ENCODE results near the gene AP5S1. TPM values are rescaled to one million over a fixed set of nuclear protein-coding genes. Genes with fewer than 3 reads are reported as not detected.

Gene AP5S1
- total and polyA plus RNA-seq, 2 of the 4 experiments (the other 2 are of a cell fraction): 10.1 to 11.7 TPM

DNA sequence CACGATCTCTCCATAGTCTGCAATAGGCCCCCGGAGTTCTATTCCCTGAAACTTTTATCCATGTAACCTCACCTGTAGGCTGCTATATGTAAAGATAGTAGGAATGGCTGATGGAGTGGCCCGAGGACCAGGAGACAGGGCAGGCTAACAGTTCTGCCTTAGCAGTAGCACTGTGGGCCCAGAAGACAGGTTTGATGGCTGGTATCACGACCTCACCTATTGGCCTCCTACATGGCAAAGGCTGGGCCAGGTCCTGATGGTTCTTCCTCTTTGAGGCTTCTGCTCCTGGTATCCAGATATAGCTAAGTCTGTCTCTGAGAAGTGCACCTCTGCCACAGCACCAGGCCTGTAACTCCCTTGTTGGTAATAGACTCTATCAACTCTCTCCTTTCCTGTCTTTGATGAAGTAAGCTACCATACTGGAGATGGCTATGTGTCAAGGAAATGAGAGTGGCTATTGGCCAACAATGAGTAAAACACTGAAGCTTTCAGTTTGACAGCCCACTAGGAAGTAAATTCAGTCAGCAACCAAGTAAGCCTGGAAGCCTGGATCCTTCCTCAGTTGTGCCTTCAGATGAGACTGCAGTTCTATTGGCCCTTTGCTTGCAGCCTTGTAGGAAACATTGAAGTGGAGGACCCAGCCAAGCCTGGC lies 44.8 kb upstream of the AP5S1 start:
- no peaks in the 10 kb centered on the region for H3K79me1 ChIP-seq (ENCODE audit: low read depth in 1 of 2, low read length in 2 of 2)
- no peak overlapping the region for H2AK5ac ChIP-seq (ENCODE audit: low read depth, low read length)
- ChIA-PET CTCF (no interaction called here), POLR2A (ENCODE audit: unreplicated experiment) (no interaction called here)
- no peak overlapping the region for H3K56ac ChIP-seq (ENCODE audit: extremely low read depth, insufficient read depth, low read length)
- no peak overlapping the region for H3K4ac ChIP-seq (ENCODE audit: low read depth, low read length)
- H3K4me1 ChIP-seq (ENCODE audit: control insufficient read depth, insufficient read depth, low read length): peaks cover 4% of the 10 kb centered on the region; the same call in 1 of the 2 replicates
- no peak overlapping the region for H3K14ac ChIP-seq (replicated peaks; ENCODE audit: low read depth, low read length)
- no peak overlapping the region for H3K23ac ChIP-seq (ENCODE audit: low read depth, low read length)
- no peak for ATAC-seq (ENCODE audit: low read depth)
- WGBS, 2 experiments (ENCODE audit: extremely low coverage in 2 of 2, insufficient read length in 1 of 2): 43% methylated on average over 1 of the region's 4 CpGs; no CpG with 5 or more reads in 1 of the 2 experiments
- no peak overlapping the region for H3K18ac ChIP-seq (ENCODE audit: low read depth, low read length)
- H3K36me3 ChIP-seq (ENCODE audit: control insufficient read depth, insufficient read depth, low read length): no peaks in the 10 kb centered on the region
- H2BK15ac ChIP-seq (ENCODE audit: low read depth, low read length): no peak overlapping the region
- peaks cover 7% of the 10 kb centered on the region; the same call in 1 of the 2 replicates for H3K9me1 ChIP-seq (ENCODE audit: insufficient read depth, low read length)
- intact Hi-C loops (cut with micrococcal nuclease) (no loop called here), dilution Hi-C loops (cut with HindIII; ENCODE audit: low sequenced_read_pairs, unreplicated experiment) (no loop called here), in situ Hi-C loops (cut with MboI; ENCODE audit: low sequenced_read_pairs) (no loop called here)
- H3K4me3 ChIP-seq (ENCODE audit: insufficient read depth, low read depth, low read length): no peak overlapping the region
- no peak overlapping the region for H3K4me2 ChIP-seq (ENCODE audit: low read depth, low read length)
- no peak overlapping the region for H2BK20ac ChIP-seq (ENCODE audit: low read depth, low read length)
- H4K5ac ChIP-seq (ENCODE audit: low read depth, low read length): no peak overlapping the region
- no peak overlapping the region for H3K27ac ChIP-seq (ENCODE audit: insufficient read depth, low read length)
- DNase-seq: no peak
- no peaks in the 10 kb centered on the region for H3K9me3 ChIP-seq (ENCODE audit: control insufficient read depth, insufficient read depth, low read length)
- H2AFZ ChIP-seq (replicated peaks; ENCODE audit: low read length, poor library complexity): no peak overlapping the region
- no peak overlapping the region for H2BK120ac ChIP-seq (ENCODE audit: low read depth, low read length)
- no peak overlapping the region for H3K9ac ChIP-seq (ENCODE audit: low read depth, low read length)
- BruUV-seq (replicated peaks): no TSS peak
- TF ChIP-seq, protein P1, sequence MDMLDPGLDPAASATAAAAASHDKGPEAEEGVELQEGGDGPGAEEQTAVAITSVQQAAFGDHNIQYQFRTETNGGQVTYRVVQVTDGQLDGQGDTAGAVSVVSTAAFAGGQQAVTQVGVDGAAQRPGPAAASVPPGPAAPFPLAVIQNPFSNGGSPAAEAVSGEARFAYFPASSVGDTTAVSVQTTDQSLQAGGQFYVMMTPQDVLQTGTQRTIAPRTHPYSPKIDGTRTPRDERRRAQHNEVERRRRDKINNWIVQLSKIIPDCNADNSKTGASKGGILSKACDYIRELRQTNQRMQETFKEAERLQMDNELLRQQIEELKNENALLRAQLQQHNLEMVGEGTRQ (IDR thresholded peaks at IDR 0.05; ENCODE audit: low read depth, low read length): no peak
- TF ChIP-seq BHLHE40 (IDR thresholded peaks at IDR 0.05; ENCODE audit: low read depth, low read length) (no peak), SMC3 (IDR thresholded peaks at IDR 0.05; ENCODE audit: low read depth, low read length) (no peak), RCOR1 (IDR thresholded peaks at IDR 0.05; ENCODE audit: insufficient replicate concordance, low read length) (no peak), MXI1 (IDR thresholded peaks at IDR 0.05; ENCODE audit: borderline replicate concordance, low read depth, low read length) (no peak), FOS (IDR thresholded peaks at IDR 0.05; ENCODE audit: low read depth, low read length) (no peak), MAZ (IDR thresholded peaks at IDR 0.05; ENCODE audit: borderline replicate concordance, low read depth, low read length) (no peak), POLR2A (IDR thresholded peaks at IDR 0.05; ENCODE audit: low read depth, low read length) (no peak), MAFK (IDR thresholded peaks at IDR 0.05; ENCODE audit: low read depth, low read length) (no peak), CHD1 (IDR thresholded peaks at IDR 0.05; ENCODE audit: low read depth, low read length) (no peak), CEBPB (IDR thresholded peaks at IDR 0.05; ENCODE audit: low read depth, low read length) (no peak), RAD21 (IDR thresholded peaks at IDR 0.05; ENCODE audit: low read length) (no peak), NFE2L2 (IDR thresholded peaks at IDR 0.05; ENCODE audit: low read depth, low read length) (no peak), RFX5 (IDR thresholded peaks at IDR 0.05; ENCODE audit: low read depth, low read length) (no peak)
- TF ChIP-seq, protein P2, sequence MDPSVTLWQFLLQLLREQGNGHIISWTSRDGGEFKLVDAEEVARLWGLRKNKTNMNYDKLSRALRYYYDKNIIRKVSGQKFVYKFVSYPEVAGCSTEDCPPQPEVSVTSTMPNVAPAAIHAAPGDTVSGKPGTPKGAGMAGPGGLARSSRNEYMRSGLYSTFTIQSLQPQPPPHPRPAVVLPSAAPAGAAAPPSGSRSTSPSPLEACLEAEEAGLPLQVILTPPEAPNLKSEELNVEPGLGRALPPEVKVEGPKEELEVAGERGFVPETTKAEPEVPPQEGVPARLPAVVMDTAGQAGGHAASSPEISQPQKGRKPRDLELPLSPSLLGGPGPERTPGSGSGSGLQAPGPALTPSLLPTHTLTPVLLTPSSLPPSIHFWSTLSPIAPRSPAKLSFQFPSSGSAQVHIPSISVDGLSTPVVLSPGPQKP (IDR thresholded peaks at IDR 0.05; ENCODE audit: borderline replicate concordance, low read depth, low read length): no peak
- TF ChIP-seq, protein P3, sequence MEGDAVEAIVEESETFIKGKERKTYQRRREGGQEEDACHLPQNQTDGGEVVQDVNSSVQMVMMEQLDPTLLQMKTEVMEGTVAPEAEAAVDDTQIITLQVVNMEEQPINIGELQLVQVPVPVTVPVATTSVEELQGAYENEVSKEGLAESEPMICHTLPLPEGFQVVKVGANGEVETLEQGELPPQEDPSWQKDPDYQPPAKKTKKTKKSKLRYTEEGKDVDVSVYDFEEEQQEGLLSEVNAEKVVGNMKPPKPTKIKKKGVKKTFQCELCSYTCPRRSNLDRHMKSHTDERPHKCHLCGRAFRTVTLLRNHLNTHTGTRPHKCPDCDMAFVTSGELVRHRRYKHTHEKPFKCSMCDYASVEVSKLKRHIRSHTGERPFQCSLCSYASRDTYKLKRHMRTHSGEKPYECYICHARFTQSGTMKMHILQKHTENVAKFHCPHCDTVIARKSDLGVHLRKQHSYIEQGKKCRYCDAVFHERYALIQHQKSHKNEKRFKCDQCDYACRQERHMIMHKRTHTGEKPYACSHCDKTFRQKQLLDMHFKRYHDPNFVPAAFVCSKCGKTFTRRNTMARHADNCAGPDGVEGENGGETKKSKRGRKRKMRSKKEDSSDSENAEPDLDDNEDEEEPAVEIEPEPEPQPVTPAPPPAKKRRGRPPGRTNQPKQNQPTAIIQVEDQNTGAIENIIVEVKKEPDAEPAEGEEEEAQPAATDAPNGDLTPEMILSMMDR (conservative IDR thresholded peaks at IDR 0.05; ENCODE audit: low read depth, low read length): no peak
- H4K8ac ChIP-seq (ENCODE audit: low read depth in 2 of 2, low read length in 2 of 2): no peak overlapping the region
- H4K91ac ChIP-seq (ENCODE audit: insufficient read depth, low read depth, low read length): no peak overlapping the region
- no peak overlapping the region for H2BK5ac ChIP-seq (ENCODE audit: low read depth, low read length, poor library complexity, severe bottlenecking)
- H2AK9ac ChIP-seq (replicated peaks; ENCODE audit: low read depth, low read length, poor library complexity): no peak overlapping the region
- peaks cover 9% of the 10 kb centered on the region; the same call in 1 of the 2 replicates for H3K27me3 ChIP-seq (ENCODE audit: control insufficient read depth, insufficient read depth, low read length)
- H4K20me1 ChIP-seq (ENCODE audit: insufficient read depth, low read length): no peaks in the 10 kb centered on the region

All from IMR-90 (cell line).